HepG2 (cell line): ENCODE results near the gene HMBS. TPM values are rescaled to one million over a fixed set of nuclear protein-coding genes. Genes with fewer than 3 reads are reported as not detected.
A peak's percentile ranks its signal among the peaks of the same experiment; 100 is the strongest.

Source experiments
- ATF7-NPFF ChIP-seq: sonication (generic); formaldehyde crosslinking; IDR thresholded peaks from 2 replicates; pipeline ENCODE4 v1.8.1; 2023; ENCODE audit warnings: mild to moderate bottlenecking, low read depth, missing genetic modification reagents, moderate library complexity
- DBP ChIP-seq: sonication (generic); formaldehyde crosslinking; IDR thresholded peaks from 2 replicates; pipeline ENCODE4 v1.4.0; 2020; ENCODE audit warnings: missing genetic modification reagents; ENCODE audit errors: not compliant biosample characterization
- MXD1 ChIP-seq: sonication (generic); formaldehyde crosslinking; IDR thresholded peaks from 2 replicates; pipeline ENCODE4 v1.4.0; 2020; ENCODE audit warnings: mild to moderate bottlenecking, missing genetic modification reagents
- NR2F1 ChIP-seq, 2 experiments: fragments of 450-650 bp in 1 of 2; formaldehyde crosslinking in 1 of 2; IDR thresholded peaks; 2 replicates each; pipeline versions ENCODE4 v1.5.0 to v1.6.1; 2016 to 2020; ENCODE audit warnings: mild to moderate bottlenecking in 1 of 2, missing compliant biosample characterization in 1 of 2, missing genetic modification reagents in 1 of 2, moderate library complexity in 1 of 2
- NRL ChIP-seq: sonication (generic); formaldehyde crosslinking; IDR thresholded peaks from 2 replicates; pipeline ENCODE4 v1.5.0; 2020; ENCODE audit warnings: missing genetic modification reagents, mild to moderate bottlenecking, moderate library complexity, borderline replicate concordance
- POGK ChIP-seq: sonication (generic); formaldehyde crosslinking; conservative IDR thresholded peaks from 2 replicates; pipeline ENCODE4 v1.8.0; 2022; ENCODE audit warnings: mild to moderate bottlenecking, moderate library complexity, missing genetic modification reagents
- PPARG ChIP-seq: conservative IDR thresholded peaks from 2 replicates; pipeline ENCODE4 v1.6.1; 2016; ENCODE audit warnings: missing biosample characterization, missing genetic modification reagents
- RFXANK ChIP-seq: IDR thresholded peaks from 2 replicates; pipeline ENCODE4 v1.6.1; 2016
- SNAPC4 ChIP-seq: sonication (generic); formaldehyde crosslinking; IDR thresholded peaks from 2 replicates; pipeline ENCODE4 v1.4.0; 2020; ENCODE audit warnings: mild to moderate bottlenecking, missing genetic modification reagents
- ZBED4 ChIP-seq: sonication (generic); formaldehyde crosslinking; IDR thresholded peaks from 2 replicates; pipeline ENCODE4 v1.4.0; 2020; ENCODE audit warnings: missing genetic modification reagents, borderline replicate concordance
- ZFP41 ChIP-seq: sonication (generic); formaldehyde crosslinking; IDR thresholded peaks from 2 replicates; pipeline ENCODE4 v1.4.0; 2020; ENCODE audit warnings: mild to moderate bottlenecking, missing genetic modification reagents, borderline replicate concordance
- ZFP91 ChIP-seq: sonication (generic); formaldehyde crosslinking; IDR thresholded peaks from 2 replicates; pipeline ENCODE4 v1.9.0; 2022; ENCODE audit warnings: missing genetic modification reagents, mild to moderate bottlenecking, borderline replicate concordance
- ZNF333 ChIP-seq: sonication (generic); formaldehyde crosslinking; IDR thresholded peaks from 2 replicates; pipeline ENCODE4 v1.4.0; 2020; ENCODE audit warnings: mild to moderate bottlenecking, missing genetic modification reagents, borderline replicate concordance
- ZSCAN9 ChIP-seq: IDR thresholded peaks from 2 replicates; pipeline ENCODE4 v1.6.1; 2016; ENCODE audit warnings: borderline replicate concordance
- polyA plus RNA-seq, 8 experiments: library from polyadenylated mRNA; depleted of rRNA in 3 of 8; stranded (reverse) in 7 of 8; unstranded in 1 of 8; fragments of >200 nt; fragmentation: Illumina TruSeq in 4 of 8; extraction: Trizol in 4 of 8; gene quantifications; 2 replicates each; pipeline versions ENCODE4 v1.2.1 to v1.2.3, GENCODE V29; 2011 to 2016; ENCODE audit warnings: low read depth in 4 of 8, missing spikeins in 1 of 8, mixed read lengths in 1 of 8; ENCODE audit not compliant: insufficient read depth in 1 of 8
- total RNA-seq, 5 experiments: library from RNA; depleted of rRNA; stranded (reverse); fragments of >200 nt; fragmentation: Illumina TruSeq; extraction: Trizol; gene quantifications; 2 replicates each; pipeline ENCODE4 v1.2.3, GENCODE V29; 2016; ENCODE audit warnings: low read depth in 1 of 5

The HMBS gene
- total and polyA plus RNA-seq, 2 of the 13 experiments (the other 11 are each of a cell fraction or from before 2014, with no cell fraction given) = 9.4 to 46.9 TPM

GRCh38 chr11:119121811-119122124 is 37.1 kb downstream of the HMBS start (continued):
- TF ChIP-seq SNAPC4 (CRISPR knock-in tag) (peak; percentile 50; the same call in 1 of the 2 replicates), PPARG (CRISPR knock-in tag) (0 out of 2 replicates have a peak, but pooled peaks have one; percentile 7), RFXANK (CRISPR knock-in tag) (no peak), NR2F1 (CRISPR knock-in tag; IDR thresholded peaks at IDR 0.05) (no peak), POGK (CRISPR knock-in tag) (no peak), ZFP41 (no peak), ZNF333 (CRISPR knock-in tag) (0 out of 2 replicates have a peak, but pooled peaks have one; percentile 66), ZSCAN9 (no peak), NRL (CRISPR knock-in tag) (peak; percentile 73), ZFP91 (CRISPR knock-in tag) (peak; percentile 66; the same call in 1 of the 2 replicates), ZBED4 (CRISPR knock-in tag) (0 out of 2 replicates have a peak, but pooled peaks have one; percentile 1), ATF7-NPFF (no peak), MXD1 (CRISPR knock-in tag) (0 out of 2 replicates have a peak, but pooled peaks have one; percentile 16), DBP (CRISPR knock-in tag) (no peak)
